Stimulated activated CD8-positive, alpha-beta memory T cell treated with anti-CD3 and anti-CD28 coated beads, Interleukin-7, amount 100 ng/mL, for 1 hour (primary cell): ENCODE data around the gene ZER1.
A peak's percentile ranks its signal among the peaks of the same experiment; 100 is the strongest.
"Not testable (repeated sequence)": the region's sequence is repeated elsewhere in the genome, so short reads cannot be mapped to it uniquely, and the experiment has no call there.

Experiments
- DNase-seq, 2 donors: peaks; one replicate each; pipeline ENCODE4 v3.0.0-alpha.2; 2020; ENCODE audit warnings: low read depth in 2 of 2

Gene ZER1

DNA sequence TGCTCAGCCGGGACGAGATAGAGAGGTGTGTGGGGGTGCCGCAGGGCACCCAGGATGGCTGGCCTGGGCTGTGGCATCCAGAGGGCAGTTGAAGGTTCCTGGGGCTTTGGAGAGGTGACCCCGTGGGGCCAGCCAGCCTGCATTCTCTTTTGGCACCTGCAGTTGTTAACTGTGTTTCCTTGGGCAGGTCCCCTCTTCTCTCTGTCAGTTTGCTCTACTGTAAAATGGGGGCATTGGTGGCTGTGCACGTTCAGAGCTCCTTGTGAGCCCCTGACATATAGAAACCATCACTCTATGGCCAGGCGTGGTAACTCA, 56.3 kb downstream of the ZER1 start:
- DNase-seq = no peak

DNA sequence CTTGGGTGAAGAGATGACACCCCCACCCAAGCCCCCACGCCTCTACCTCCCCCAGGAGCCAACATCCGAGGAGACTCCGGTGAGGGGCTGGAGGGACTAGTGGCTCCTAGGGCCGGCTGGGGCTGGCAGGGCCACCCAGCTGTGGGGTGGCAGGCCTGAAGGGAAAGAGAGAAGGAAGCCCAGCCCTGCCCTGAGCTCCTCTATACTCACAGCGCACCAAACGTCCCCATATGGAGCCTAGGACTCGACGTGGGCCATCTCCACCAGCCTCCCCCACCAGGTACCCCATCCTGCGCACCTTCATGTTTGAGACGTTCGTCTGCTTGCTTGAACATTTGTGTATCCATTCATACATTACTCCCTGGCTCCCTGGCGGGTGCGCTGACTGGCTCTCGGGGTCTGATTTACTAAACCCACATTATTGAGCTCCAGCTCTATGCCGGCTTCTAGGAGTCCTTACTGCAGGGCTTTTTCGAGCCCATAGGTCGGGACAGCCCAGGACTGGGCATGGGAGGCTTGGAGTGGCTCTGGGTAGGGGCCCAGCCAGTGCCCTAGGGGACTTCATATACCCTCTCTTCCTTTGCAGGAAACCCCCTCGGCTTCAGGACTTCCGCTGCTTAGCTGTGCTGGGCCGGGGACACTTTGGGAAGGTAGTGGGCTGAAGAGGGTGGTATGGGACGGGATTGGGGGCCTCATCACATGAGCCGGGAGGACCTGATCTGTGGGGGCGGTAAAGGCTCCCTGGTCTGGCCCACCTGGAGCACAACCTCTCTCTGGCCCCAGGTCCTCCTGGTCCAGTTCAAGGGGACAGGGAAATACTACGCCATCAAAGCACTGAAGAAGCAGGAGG, 56.9 kb downstream of the ZER1 start:
- DNase-seq = no peak

DNA sequence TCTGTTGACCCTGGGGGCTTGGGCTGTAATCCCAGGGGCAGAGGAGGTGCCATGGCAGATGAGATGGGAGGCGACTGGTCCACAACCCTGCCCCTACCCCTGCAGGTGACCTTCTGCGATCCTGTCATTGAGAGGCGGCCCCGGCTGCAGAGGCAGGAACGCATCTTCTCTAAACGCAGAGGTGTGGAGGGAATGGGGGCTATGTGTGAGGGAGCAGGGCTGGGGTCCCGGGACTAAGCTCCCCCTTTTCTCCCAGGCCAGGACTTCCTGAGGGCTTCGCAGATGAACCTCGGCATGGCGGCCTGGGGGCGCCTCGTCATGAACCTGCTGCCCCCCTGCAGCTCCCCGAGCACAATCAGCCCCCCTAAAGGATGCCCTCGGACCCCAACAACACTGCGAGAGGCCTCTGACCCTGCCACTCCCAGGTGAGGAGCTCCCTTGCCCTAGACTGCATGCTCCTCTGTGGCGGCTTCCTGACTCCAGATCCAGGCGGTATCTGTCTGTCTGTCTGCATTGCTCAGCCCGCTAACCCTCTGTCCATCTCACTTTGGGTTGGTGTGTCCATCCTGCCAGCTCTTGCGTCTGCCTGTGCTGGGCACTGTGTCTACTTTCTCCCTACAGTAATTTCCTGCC, 57.7 kb downstream of the ZER1 start:
- DNase-seq = no peak

DNA sequence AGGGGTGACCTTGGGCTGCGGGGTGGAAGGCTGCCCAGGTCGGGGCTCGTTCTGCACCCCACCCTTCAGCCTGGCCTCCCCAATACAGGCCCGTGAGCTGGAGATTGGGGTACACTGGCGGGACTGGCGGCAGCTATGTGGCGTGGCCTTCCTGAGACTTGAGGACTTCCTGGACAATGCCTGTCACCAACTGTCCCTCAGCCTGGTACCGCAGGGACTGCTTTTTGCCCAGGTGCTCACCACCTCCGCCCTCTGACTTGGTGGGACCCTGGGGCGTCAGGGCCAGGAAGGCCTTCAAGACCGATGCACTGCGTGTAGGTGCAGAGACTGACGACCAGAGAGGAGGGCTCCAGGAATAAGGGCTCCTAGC, 58.3 kb downstream of the ZER1 start:
- no peak for DNase-seq

DNA sequence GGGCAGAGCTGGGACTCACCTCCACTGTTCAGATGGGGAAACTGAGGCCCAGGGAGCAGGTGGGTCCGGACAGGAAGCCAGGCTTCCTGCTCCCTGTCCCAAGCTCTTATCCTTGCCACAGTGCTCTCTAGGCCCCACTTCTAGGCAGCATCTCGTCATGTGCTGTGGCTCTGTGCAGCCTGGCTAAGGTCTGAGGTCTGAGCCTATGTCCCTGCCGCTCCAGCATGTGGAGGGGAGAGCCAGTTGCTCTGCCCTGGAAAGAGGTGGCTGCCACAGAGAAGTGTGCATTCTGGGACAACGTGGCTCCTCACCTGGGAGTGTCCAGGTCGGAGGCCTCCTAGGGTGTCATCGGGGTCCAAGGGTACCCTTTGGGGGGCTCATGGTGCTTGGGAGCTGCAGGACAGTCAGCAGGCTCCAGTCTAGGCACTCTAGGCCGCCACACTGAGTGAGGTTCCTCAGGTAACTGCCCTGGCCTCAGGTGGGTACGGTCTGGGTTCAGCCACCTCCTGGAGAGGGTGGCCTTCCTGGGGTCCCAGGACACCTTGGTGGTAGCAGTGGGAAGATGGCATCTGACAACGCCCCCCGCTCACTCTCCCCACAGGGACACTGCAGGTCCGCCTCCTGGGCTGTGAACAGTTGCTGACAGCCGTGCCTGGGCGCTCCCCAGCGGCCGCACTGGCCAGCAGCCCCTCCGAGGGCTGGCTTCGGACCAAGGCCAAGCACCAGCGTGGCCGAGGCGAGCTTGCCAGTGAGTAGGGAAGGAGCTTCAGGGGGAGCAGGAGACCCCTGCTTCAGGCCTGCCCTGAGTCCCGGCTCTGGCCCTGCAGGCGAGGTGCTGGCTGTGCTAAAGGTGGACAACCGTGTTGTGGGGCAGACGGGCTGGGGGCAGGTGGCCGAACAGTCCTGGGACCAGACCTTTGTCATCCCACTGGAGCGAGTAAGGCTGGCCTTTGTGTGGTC, 59.0 kb downstream of the ZER1 start:
- DNase-seq = no peak

DNA sequence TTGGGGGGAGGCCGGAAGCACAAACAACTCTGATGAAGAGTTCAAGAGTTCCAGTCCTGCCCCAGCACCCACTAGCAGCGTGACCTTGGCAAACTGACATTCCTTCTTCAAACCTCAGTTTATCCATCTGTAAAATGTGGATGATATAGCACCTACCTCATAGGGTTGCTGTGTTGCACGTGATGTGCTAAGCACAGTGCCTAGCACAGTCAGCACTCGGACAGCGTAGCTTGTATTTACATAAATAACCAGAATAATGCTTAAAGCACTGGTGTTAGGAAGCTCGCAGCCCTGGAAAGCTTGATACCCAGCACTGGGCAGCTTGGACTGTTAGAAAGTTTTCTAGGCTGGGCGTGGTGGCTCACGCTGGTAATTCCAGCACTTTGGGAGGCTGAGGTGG, 64.3 kb downstream of the ZER1 start:
- DNase-seq = no peak

DNA sequence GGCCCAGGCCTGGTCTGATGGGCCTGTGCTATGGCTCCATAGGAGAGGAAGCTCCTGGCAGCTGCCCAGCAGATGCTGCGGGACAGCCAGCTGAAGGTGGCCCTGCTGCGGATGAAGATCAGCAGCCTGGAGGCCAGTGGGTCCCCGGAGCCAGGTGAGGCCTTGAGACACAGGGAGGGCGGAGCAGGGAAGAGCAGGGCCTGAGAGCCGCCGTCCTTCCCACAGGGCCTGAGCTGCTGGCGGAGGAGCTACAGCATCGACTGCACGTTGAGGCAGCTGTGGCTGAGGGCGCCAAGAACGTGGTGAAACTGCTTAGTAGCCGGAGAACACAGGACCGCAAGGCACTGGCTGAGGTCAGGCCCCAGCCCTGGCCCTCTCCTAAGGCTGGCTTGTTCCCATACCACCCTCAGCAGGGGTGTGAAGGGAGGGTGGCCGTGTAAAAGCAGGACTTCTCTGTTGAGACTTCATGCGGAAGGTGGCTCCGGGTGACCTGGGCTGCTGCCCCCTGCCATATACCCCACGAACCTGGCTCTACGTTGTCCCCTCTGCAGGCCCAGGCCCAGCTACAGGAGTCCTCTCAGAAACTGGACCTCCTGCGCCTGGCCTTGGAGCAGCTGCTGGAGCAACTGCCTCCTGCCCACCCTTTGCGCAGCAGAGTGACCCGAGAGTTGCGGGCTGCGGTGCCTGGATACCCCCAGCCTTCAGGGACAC, 64.9 kb downstream of the ZER1 start:
- DNase-seq = no peak

DNA sequence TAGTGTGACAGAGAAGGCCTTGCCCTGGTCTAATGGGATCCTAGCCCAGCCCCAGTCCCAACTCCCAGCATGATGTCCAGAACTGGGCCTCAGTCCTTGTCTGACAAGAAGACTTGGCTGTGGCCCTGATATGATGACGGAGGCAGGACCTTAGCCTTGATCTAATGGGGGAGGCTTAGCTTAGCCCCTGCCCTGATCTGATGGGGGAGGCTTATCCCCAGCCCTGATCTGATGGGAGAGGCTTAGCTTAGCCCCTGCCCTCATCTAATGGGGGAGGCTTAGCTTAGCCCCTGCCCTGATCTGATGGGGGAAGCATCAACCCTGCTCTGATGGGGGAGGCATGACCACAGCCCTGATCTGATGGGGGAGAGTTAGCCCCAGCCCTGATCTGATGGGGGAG, 65.7 kb downstream of the ZER1 start:
- DNase-seq = no peak

DNA sequence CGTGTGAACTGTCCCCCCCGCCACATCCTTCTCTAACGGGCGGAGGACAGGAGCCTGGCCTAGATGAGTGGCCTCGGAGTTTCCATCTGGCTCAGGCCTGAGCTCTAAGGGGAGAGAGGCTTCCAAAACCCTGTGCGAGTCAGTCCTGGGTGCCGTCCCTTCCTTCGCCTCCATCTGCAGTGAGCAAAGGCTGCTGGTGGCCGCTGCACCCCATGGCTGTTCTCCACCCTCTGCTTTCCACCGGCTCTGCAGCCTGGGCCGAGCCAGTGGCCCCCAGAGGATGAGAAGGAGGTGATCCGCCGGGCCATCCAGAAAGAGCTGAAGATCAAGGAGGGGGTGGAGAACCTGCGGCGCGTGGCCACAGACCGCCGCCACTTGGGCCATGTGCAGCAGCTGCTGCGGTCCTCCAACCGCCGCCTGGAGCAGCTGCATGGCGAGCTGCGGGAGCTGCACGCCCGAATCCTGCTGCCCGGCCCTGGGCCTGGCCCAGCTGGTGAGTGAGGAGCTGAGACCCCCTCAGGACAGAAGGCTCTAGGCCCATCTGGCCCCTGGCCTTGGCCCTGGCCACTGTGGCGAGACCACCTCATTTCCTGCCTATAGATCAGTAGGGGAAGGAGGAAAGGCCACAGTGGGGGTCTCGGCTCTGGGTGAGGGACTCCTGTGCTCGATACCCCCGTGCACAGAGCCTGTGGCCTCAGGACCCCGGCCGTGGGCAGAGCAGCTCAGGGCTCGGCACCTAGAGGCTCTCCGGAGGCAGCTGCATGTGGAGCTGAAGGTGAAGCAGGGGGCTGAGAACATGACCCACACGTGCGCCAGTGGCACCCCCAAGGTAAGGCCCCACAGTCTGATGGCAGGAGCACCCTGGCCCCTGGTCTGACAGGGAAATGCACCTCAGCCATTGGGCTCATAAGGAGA, 66.4 kb downstream of the ZER1 start:
- no peak for DNase-seq

DNA sequence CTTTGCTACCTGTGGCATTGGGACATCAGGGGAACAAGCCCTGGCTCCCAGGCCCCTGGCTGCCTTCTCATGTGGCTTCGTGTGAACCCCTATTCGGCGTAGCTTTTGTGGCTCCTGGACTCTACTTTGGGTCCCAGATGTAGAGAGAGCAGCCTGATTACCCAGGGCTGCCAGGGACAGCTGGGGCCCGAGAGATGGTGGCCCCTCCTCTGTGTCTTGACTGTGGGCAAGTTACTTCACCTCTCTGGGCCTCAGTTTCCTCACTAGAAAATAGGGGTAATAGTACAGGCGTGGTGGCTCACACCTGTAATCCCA, 67.4 kb downstream of the ZER1 start:
- no peak for DNase-seq

DNA sequence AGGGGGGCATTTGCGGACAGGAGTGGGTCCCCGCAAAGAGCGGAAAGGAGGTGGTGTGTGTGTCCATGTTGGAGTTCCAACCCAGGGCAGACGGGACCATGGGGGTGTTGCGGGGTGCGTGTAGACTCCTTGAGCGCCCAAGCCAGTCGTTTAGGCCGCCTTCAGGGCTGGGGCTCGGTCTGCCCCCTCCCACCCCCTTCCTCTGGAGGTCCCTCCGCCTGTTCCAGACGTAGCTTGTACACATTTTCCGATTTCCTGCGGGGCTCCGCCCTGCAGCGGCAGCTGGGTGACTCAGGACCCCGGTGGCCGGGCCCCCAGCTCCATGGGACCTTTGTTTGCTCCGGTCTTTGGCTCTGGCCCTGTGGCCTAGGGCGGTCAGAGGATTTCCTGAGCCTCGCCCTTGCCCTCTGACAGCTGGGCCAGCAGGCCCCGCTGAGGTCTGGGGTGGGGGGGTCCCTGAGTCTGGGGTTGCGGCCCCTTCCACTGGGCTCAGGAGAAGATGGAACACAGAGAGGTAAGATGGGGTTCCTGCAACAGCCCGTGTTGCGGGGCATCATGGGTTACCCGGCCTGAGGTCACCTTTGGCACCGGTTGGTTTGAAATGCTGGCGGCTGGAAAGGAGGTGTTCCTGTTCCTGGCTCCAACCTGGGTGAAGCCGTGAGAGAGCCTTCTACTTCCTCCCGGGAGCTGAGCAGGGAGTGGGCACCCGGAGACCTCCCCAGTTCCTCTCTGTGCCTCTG, 67.9 kb downstream of the ZER1 start:
- DNase-seq = no peak

DNA sequence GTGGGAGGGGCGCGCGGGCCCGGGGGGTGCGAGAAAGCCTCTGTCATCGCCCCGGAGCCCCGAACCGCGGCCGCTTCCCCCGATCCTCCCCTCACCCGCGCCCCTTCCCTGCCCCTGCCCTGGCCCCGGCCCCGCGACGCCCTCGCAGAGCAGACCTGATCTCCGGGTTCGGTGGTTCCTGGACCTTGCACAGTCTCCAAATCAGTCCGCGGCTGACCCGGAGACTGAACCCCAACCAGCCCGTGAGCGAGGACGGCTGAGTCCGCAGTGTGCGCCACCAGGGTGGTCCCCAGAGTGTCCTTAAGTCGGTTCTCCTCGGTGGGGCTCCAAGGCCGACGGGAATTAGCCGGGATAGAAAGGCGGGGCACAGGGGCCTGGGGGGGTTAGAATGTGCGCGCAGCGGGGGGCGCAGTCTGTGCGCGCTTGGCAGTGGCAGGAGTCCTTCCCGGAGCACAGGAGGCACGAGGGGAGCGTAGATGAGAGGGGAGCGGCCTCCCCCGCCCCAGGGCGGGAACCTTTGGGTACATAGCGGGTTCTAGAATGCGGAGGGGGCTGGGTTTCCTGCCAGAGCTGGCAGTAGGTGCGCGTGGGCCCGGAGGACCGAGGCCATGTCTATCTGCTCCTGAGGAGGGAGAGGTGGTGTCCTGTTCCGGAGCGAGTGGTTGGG, 68.6 kb downstream of the ZER1 start:
- no peak for DNase-seq

DNA sequence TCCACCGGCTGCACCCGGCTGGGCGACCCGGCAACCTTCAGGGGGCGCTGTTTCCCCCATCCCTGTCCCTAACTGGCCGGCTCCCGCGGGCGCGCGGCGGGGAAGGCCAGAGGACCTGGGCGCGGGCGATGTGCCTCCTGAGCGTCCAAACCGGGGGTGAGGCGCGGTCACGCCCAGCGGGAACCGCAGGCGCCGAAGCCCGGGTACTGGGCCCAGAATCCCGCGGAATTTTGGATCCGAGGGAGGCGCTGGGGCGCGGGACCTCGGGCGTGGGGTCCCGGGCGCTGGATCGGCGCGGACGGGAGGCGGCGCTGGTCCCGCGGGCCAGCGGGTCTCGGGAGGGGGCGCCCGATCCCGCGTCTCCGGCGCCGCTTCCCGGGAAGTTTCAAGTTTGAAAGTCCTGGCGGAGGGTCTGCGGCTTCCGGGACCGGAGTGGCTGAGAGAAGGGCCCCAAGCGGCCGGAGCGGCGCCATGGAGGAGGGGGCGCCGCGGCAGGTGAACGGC, 69.2 kb downstream of the ZER1 start, which contains the start of gene PKN3:
PKN3 (plus strand) TSS at position 59 of the 504 bp plus-strand sequence; CDS start at position 472, 413 bp downstream.
- peak; percentile 73 to 80 for DNase-seq

DNA sequence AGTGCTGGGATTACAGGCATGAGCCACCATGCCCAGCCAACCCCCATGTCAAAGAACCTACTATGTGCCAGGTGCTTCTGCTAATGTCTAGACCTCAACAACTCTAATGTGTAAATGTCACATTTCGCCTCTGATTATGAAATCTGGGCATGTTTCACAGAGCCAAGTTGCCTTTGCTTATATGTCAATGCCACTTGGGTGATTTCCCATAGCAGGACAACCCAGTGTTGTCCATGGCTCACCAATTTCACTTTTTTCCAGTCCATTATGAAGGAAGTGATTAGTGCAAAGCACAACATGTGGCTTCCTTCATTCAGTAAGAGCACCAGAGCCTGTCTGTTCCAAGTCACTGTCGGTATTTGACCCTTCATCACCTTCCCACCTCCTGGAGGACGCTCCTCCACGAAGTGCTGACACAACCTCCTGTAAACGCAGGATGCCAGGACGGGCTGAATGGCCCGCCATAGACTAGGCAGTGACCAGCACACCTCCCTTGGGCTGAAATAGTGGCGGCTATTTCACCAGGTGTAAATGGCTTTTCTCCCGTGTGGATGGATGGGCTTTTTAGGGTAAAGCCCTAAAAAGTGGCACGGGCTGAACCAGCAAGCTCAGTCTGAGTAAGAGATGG, 70.4 kb downstream of the ZER1 start:
- DNase-seq = no peak

DNA sequence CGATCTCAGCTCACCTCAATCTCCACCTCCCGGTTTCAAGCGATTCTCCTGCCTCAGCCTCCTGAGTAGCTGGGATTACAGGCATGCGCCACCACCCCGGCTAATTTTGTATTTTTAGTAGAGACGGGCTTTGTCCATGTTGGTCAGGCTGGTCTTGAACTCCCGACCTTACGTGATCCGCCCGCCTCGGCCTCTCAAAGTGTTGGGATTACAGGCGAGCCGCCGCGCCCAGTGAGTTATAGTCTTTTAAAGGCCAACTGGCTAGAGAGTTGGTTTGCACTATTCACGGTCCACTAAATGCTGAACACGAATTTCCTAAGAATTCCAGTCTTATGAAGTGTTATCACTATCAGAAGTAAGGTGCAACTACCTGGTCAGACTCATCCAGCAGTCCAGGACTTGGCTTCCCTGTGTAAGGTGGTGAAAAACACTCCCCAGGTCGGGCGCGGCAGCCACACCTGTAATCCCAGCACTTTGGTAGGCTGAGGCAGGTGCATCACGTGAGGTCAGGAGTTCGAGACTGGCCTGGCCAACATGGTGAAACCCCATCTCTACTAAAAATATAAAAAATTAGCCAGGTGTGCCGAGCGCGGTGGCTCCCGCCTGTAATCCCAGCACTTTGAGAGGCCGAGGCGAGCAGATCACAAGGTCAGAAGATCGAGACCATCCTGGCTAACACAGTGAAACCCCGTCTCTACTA, 72.5 kb downstream of the ZER1 start:
- not testable (repeated sequence) for DNase-seq

DNA sequence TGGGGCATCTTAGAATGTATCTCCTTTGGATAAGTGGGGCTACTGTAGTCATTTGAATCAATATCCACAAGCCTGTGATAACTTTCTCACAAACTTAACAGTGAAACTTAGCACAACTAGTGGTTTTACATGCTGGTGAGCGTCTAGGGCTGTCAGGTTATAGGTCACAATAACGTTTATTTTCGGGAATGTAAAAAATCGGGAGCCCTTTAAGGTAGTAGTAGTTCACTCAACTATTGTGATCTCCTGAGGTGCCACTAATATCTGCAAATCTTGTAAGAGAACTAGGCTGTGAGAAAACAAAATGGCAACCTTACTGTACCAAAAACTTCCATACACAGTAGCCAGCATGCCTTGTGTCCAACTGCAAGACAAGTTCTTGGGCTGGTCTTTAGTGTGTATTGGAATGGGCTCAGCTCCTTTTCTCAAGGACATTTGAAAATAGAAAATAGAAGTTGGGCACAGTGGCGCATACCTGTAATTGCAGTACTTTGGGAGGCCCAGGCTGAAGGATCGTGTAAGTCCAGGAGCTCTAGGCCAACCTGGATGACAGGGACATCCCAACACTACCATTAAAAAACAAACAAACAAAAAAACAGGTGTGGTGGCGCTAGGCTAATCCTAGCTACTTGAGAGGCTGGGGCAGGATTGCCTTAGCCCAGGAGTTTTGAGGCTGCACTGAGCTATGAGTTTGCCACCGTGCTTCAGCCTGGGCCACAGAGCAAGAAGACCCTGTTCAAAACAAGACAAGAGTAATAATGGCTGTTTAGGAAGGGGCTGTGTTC, 74.6 kb downstream of the ZER1 start:
- no peak for DNase-seq

DNA sequence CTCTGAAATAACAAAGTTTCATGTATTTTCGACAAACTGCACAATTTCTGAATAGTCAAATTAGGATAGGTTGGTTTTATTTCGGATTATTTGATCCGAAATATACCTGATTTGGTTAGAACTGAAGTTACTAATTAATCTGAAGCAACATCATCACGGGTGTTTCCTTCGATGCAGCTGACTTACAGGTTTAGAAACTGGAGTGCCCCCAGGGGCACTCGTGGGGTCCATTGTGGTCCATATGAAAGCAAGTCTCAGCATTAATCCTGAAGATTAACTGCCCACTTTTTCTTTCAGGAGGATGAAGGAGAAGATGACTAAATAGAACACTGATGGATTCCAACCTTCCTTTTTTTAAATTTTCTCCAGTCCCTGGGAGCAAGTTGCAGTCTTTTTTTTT, 77.4 kb downstream of the ZER1 start:
- no peak for DNase-seq
